Skin of body (tissue), 2 donors: ENCODE results near the gene SF3A1. TPM values are rescaled to one million over a fixed set of nuclear protein-coding genes. Genes with fewer than 3 reads are reported as not detected.

Source experiments
- DNase-seq: peaks from one replicate; lab custom pipeline; 2025; lab: John Stamatoyannopoulos, UW
- total RNA-seq: library from RNA; depleted of rRNA; stranded (reverse); fragments of >200 nt; gene quantifications from one replicate; pipeline ENCODE4 v1.2.3, GENCODE V29; 2014

SF3A1 gene
- total RNA-seq, 1 donor from 2014 or later, result 30.0 TPM

- DNase-seq, result peak; percentile 31
Observed at GRCh38 chr22:30305519-30305905, 51.2 kb downstream of the SF3A1 start.

DNA sequence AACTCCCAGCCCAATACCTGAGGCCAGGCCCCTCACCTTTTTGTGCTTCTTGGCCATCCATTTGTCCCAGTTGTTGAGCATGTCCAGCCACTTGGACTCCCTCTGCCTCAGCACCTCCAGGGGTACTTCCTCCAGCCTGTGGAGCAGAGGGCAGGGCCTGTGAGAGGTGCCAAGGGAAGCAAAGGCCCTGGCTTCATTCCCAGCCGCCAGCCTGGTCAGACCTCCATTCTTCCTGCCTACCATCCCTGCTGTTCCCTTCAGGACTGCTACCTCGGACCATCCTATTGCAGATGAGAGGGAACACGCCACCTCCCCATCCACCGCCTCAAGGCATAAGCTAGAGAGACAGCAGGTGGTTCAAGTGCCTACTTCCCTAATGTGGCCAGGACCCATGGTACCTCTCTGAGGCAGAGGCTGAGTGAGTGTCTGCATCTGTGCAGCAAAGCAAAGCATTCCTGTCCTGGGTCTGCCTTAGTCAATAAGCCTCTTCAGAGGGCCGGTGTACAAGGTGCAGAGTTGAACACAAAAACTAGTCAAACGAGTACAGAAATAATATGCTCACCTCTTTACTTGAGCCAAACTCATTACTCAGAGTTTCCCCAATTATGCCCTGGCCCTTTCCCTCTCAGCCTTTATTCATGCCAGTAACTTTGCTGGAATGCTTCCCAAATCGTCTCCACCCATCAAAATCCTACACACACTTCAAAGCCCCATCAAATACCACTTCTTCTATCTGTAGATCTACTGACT lies 52.0 kb downstream of the SF3A1 start:
- DNase-seq, result no peak

GRCh38 chr22:30302810-30303138 lies 53.9 kb downstream of the SF3A1 start:
- DNase-seq, result no peak

DNA sequence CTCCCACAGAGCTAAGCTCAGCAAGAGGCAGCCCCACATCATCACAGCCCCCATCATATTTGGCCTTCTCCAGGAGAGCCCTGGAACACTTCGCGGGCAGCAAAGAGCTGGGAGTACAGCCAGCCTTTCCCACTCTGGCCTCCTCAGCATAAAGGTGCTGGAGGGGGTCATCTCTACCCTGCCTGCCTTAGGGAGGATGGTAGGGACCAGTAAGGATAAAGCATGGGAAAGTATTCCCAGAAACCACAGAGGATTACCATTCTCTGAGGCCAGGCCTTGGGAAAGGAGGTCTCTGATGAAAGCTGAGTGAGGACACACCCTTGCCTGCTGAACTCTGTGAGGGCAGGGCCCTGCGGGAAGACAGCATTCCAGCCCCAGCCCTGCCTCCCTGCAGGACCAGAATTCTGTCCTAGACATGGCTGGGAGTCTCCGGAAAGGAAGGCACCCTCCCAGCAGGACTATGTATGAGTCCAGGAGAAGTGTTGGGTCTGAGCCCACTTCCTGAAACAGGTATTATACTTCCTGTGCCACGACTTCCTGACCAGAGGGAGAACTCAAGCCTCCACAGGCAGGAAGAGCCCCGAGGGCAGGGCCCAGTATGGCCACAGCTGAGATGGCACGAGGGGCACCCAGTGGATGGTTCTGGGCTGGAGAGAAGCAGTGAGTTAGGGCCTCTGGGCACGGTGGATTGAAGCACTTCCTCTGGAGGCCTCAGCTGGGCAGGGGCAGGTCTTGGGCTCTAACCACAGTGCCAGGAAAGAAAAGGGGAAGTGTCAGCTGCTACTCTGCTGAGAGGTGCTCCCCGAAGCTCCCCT lies 54.5 kb downstream of the SF3A1 start:
- DNase-seq, result no peak

- no peak for DNase-seq
Observed at GRCh38 chr22:30299322-30299721, 57.4 kb downstream of the SF3A1 start.

- no peak for DNase-seq
Observed at GRCh38 chr22:30297991-30298701, 58.5 kb downstream of the SF3A1 start.

DNA sequence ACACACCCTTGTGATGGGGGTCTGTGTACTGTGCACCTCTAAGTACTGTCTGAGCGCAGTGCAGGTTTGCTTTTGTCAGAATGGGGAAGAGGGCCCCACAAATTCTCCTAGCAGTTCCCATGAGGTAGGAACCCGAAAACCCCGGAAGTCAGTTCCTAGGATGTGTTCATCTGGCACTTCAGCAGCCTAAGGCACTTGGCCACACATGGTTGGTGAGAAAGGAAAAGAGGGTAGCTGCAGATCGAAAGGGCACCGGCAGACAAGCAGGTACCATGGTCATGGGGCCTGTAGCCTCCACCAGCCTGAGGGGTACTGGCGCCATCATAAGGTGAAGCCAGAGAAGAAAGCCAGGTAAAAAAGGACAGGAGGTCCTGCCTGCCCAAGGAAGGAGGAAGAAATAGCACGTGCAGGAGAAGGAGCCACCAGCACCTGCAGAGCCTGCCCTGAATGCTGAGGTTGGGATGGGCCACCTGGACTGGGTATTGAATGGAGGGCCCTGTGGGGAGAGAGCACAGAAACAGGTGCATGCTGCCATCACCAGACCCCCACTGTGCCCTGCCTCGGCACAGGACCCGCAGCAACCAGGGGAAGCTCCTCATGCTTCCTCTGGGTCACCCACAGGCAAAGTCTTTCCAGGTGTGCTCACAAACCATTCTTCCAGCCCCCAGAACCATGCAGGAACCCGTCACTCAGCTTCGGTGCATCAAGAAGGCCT lies 59.3 kb downstream of the SF3A1 start:
- DNase-seq, result no peak

- DNase-seq, result no peak
Observed at GRCh38 chr22:30296833-30297232, 59.9 kb downstream of the SF3A1 start.

- no peak for DNase-seq
Observed at GRCh38 chr22:30296324-30296723, 60.4 kb downstream of the SF3A1 start.

- DNase-seq, result no peak
Observed at GRCh38 chr22:30295576-30295975, 61.1 kb downstream of the SF3A1 start.

DNA sequence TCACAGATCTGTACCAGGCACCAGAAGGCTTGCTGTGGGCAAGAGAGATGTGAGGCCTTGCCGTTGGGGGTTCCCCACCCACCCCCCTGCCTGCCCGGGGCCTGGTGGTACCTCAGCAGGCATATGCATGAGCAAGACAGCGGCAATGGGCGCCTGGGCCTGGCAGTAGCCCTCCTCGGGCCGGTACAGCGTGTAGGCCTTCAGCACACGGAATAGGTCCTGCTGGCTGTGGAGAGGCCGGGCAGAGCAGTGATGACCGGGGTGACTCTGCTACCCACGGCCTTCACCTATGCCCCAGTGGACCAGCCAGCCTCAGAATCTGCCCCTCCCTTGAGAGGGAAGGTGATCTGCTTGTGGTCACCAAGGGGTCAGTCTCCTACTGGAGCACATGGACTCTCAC lies 61.9 kb downstream of the SF3A1 start:
- DNase-seq, result no peak

DNA sequence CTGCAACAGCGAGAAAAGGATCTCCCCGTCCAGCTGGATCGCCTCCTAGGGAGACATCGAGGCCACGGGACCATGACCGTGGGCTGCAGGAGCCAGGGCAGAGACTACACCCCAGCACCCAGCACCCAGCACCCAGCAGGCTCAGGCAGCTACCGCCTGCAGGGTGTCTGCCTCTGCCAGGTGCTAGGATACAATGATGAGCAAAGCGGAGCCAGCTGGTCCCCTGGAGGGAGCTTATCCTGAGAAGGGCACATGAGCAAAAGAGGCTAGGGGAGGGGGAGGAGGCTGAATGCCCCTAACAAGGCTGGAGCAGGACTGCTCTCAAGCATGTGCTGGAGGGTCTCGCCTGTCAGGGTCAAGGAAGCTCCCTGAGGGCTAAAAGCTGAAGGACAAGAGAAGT lies 62.6 kb downstream of the SF3A1 start:
- no peak for DNase-seq

DNA sequence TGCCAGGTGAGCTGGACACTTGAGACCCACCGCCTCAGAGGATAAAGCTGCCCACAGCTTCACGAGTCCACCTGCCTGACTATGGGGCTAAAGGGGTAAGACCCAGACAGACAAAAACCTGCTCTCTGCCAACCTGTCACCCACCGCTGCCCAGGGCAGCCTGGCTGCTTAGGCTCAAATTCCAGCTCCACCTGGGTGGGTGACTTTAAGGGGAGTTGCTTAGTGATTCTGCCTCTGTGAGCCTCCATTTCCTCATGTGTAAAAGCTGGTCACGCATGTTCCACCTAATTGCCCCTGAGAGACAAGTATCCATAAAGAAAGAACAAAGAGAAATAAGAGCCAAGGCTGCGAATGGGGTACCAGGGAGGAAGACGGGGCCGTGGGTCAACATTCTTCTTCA lies 63.7 kb downstream of the SF3A1 start:
- no peak for DNase-seq

DNA sequence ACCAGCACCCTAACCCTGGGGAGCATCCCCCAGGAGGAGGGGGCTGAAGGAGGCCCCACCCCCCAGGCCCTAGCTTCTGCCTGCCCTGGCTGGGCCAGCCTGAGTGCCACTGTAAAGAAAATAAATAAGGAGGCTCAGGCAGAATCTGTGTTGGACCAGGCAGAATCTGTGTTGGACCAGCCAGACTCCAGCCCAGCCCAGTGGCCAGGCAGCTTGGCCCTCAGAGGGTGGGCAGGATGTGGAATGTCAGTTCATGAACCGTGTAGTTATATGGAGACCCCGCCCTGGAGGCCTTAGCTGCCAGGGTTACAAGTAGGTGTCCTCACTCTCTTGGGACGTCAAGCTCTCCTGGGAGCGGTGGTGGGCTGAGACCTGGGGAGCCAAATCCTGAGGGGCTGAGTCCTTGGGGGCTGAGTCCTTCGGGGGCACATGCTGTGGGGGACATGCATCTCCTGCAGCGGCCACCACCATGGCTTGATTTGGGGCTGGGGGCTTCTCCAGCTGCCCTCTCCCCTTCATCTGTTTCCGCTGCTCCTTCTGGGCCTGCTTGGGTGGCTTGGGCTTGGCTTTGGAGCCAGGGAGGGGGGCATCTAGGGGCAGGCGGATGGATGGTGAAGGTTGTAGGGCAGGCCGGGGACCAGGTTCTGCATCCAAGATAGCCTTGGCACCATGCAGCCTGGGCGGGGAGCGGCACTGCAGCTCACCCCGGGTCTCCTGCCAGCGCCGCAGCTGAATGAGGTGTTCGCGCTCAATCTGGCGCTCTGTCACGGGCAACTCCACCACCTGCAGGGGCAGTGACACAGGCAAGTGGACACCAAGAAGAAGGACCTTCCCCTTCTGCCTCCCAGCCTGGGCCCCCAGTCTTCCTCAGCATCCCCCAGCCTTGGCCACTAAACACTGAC lies 64.4 kb downstream of the SF3A1 start:
- DNase-seq, result no peak

DNA sequence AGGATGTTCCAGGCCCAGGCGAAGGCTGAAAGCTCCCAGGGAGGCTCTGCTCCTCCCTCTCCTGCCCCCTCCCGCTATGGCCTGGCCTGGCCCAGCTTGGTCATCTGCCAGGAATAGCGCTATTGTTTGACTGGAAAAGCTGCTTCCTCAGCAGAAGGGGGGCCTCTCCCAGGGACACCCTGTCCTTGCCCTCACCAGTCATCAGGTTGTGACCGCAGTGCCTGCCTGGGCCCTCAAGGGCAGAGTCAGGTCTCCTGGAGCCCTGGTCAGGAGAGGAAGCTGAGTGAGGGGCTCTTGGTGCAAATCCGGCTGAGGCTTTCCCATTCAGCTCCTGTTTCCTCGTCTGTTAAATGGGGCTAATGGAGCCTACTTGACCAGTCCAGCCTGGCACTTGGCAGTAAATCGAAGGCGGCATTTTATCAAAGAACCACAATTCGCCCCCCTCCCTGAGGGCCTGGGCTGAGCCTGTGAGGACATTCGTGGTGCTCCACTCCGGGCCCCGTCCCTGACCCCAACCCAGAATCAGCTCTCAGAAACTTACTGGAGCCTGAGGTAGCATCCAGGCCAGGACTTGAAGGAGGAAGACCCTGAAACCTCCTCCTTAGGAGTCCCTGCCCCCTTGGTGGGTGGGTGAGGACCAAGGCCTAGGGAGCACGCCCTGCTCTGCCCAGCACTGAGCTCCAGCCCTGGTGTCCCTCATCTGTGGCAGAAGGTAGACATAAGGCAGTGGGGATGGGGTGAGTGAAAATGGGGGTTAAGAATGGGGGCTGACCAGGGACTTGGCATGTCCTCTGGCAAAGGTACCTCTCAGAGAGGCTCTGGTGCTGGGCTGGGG lies 65.4 kb downstream of the SF3A1 start:
- DNase-seq, result peak; percentile 77

GRCh38 chr22:30290342-30291057 lies 66.2 kb downstream of the SF3A1 start:
- peak; percentile 77 for DNase-seq

DNA sequence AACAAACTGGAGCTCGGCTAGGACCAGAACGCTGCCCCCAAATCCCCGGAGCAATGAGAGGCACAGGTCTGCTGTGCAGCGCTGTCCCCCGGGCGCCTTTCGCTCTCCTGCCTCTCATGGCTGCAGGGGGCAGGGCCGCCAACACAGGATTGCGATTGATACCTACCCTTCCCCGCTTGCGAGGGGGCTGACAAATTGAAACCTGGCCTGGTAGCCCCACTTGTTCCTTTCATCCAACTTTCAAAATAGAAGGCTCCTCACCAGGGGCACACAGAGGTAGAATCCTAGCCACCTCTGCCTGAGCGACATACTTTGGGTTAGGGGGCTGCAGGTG lies 66.7 kb downstream of the SF3A1 start:
- DNase-seq, result no peak

DNA sequence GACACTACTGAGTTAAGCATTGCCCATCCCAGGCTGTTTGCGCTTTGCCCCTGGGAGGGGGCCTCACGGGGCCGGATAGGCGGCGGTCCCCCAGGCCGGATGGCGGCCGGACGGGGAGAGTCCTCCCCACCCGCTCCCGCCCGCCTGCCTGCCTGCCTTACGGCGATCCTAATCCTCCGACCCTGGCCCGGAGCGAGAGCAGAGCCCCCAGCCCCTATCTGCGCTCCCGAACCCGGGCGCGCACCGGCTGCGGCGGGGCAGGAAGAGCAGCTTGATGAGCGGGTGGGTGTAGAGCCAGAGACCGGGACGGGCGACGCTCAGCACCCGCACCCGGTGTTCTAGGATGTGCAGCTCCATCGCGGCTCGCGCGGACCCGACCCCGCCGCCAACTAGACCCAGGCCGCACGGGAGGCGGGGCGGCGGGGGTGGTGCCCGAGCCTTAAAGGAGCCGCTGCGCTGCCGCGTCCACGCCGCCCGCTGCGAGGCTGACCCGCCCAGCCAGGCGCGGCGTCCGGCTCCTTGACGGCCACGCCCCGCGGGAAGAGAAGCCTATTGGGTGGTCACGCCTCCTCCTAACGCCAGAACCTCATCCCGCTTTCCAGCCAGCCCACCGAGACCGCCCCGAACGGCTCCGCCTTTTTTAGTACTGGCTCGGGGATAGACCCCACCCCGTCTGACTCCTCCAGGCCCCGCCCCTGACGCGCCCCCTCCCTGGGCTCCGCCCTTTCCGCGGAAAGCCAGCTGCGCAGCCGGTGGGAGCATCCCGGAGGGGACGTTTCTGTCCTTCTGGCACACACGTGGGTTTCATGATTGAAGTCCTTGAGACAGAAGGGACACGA lies 67.3 kb downstream of the SF3A1 start, which contains the start of gene CASTOR1:
Gene CASTOR1 (minus strand): TSS at position 365 of the 839 bp plus-strand sequence. CDS start 8 bp downstream, at position 357.
- peak; percentile 97 for DNase-seq
